PC-3 (cell line): ENCODE measurements around the gene SARDH.

Experiments
- EZH2 ChIP-seq: fragments of 300-600 bp; sonication (generic); IDR thresholded peaks from one replicate; pipeline ENCODE4 v1.6.1; 2017; ENCODE audit warnings: antibody characterized with exemption, mild to moderate bottlenecking, low read length; ENCODE audit not compliant: unreplicated experiment
- EZH2phosphoT487 ChIP-seq: fragments of 300-600 bp; sonication (generic); IDR thresholded peaks from 2 replicates; pipeline ENCODE4 v1.6.1; 2018; ENCODE audit warnings: mild to moderate bottlenecking, antibody characterized with exemption, low read length, borderline replicate concordance
- TF ChIP-seq, protein P1 (sequence below): fragments of 300-600 bp; sonication (generic); conservative IDR thresholded peaks from 2 replicates; pipeline ENCODE4 v1.5.1; 2017; ENCODE audit warnings: antibody characterized with exemption, low read depth, mild to moderate bottlenecking, low read length

DNA sequence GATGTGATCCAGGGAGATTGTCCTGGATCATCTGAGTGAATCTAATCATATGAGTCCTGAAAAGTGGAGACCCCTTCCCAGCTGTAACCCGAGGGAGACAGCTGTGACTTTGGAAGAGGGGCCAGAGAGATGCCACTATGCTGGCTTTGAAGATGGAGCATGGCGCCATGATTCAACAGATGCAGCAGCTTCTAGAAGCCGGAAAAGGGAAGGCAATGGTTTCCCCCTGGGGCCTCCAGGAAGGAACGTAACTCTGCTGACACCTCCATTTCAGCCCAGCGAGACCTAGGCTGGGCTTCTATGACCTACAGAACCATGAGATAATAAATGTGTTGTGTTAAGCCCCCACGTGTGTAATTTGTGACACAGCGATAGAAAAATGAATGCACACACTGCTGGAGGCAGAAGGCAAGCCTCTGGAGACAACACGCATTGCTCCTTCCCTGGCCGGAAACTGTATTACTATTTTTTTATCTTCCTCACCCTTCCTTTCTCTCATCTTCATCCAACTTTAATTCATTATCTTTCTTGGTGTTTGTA, 16.6 kb upstream of the SARDH start:
- TF ChIP-seq, protein P1, sequence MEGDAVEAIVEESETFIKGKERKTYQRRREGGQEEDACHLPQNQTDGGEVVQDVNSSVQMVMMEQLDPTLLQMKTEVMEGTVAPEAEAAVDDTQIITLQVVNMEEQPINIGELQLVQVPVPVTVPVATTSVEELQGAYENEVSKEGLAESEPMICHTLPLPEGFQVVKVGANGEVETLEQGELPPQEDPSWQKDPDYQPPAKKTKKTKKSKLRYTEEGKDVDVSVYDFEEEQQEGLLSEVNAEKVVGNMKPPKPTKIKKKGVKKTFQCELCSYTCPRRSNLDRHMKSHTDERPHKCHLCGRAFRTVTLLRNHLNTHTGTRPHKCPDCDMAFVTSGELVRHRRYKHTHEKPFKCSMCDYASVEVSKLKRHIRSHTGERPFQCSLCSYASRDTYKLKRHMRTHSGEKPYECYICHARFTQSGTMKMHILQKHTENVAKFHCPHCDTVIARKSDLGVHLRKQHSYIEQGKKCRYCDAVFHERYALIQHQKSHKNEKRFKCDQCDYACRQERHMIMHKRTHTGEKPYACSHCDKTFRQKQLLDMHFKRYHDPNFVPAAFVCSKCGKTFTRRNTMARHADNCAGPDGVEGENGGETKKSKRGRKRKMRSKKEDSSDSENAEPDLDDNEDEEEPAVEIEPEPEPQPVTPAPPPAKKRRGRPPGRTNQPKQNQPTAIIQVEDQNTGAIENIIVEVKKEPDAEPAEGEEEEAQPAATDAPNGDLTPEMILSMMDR, result no peak
- TF ChIP-seq EZH2phosphoT487 (no peak), EZH2 (no peak)
